ENCODE results near the gene GNPAT.

Gene GNPAT

DNA sequence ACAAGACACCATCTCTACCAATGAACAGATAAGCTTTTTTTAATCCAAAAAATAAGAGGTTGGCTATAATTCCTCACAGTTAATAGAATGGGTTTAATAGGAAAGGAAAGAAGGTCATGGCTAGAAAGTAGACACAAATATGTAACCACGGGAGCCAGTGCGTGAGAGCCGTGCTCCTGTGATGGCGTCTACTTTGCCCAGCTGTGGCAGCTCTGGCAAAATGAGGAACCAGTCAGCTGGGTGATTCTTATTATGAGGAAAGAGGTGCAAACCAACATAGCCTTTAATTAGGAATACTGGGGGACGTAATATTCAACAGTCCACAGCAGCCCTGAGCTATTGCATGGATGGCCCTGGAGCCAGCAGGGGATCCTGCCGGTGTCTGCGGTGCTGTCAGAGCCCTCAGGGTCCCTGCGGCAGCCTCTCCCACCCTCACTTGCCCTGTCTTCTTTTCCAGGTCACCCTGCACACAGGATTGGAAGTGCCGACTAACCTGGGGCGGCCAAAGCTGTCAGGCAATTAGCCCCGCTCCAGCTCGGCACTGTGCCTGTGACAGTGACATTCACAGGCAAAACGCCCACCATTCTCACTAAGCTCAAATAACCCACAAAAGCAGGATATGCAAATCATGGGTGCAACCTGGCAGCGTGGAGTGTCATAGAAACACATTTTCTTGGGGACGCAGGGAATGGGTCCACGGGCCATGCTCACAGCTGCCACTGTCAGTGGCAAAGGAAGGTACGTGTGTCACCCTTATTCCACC lies 25.9 kb upstream of the GNPAT start:
- no peak for DNase-seq

GRCh38 chr1:231215681-231216385 lies 25.2 kb upstream of the GNPAT start:
- DNase-seq, result no peak

- DNase-seq, result no peak
These were observed 24.5 kb upstream of the GNPAT start for GRCh38 chr1:231216498-231216897.

DNA sequence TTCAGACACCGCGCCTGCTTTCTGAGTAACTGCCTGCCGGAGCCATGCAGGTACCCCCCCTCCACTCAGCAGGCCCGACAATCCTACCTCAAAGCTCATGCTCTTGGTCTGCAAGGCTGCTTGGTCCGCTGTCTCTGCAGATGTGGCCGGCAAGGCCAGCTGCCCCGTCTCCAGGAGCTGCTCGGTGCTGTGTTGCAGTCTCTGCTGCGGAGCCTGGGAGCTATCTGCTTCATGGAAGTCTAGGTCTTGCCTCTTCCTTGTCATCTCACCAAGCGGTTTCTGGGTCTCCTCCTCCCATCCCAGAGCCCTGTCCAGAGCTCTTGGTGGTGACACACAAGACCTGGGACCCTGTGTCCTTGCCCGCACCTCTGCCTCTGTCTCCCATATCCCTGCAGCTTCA lies 24.0 kb upstream of the GNPAT start:
- no peak for DNase-seq

- no peak for DNase-seq
These were observed 22.9 kb upstream of the GNPAT start for GRCh38 chr1:231218078-231218477.

GRCh38 chr1:231219422-231220401 lies 21.3 kb upstream of the GNPAT start:
- no peak for DNase-seq

GRCh38 chr1:231220801-231221200 lies 20.2 kb upstream of the GNPAT start:
- DNase-seq, result no peak

DNA sequence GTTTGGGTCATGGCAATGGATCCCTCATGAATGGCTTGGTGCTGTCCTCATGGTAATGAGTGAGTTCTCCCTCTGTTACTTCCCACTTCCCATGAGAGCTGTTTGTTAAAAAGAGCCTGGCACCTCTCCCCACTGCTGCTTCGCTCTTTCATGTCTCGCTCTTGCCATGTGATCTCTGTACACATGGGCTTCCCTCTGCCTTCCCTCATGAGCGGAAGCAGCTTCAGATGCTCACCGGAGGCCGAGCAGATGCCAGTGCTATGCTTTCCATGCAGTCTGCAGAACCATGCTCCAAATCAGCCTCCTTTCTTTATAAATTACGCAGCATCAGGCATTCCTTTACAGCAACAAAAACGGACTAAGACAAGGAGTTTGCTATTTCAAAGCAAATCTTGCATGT lies 14.9 kb upstream of the GNPAT start:
- no peak for DNase-seq

GRCh38 chr1:231231511-231231910 lies 9.5 kb upstream of the GNPAT start:
- no peak for DNase-seq

GRCh38 chr1:231232870-231233734 lies 7.9 kb upstream of the GNPAT start:
- DNase-seq, result no peak

GRCh38 chr1:231233735-231234417 lies 7.1 kb upstream of the GNPAT start:
- no peak for DNase-seq

DNA sequence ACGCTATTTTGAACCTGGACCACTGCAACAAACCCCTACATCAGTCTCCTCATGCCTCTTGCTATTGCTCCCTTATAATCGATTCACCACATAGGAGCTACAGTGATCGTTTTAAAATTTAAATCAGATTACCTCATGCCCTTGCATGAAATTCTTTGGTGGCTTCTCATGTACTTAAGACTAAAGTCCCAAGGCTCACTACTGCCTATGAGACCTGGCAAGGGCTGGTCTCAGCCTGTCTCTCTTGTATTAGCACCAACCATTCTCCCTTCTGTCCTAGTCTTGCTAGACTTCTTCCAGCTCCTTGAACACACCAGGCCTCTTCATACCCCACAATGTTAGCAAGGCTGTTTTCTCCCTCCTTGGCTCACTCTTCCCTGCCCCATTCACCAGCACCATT lies 6.5 kb upstream of the GNPAT start:
- DNase-seq, result no peak

DNA sequence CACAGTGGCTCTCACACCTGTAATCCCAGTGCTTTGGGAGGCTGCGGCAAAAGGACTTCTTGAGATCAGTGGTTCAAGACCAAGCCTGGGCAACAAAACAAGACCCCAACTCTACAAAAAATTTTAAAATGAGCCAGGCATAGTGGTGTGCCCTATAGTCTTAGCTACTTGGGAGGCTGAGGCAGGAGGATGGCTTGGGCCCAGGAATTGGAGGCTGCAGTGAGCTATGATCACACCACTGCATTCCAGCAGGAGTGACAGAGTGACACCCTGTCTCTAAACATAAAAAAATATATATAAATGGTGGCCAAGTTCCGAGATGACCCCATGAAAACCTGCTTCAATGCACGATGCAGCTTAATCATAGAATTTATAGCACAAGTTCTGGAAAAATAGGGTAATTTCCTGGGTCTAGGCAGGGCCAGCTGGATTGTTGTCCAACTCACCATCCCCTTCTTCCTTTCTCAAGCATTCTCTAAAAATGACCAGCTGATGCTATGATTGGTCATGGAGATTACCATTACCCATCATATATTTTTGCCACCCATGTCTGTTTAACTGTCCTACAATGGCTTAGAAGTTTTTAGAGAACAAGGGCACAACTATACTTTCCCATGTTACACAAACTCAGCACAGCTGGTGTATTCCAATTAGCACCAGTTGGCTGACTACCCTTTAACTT lies 5.3 kb upstream of the GNPAT start:
- no peak for DNase-seq

GRCh38 chr1:231236208-231236591 lies 4.8 kb upstream of the GNPAT start:
- no peak for DNase-seq

DNA sequence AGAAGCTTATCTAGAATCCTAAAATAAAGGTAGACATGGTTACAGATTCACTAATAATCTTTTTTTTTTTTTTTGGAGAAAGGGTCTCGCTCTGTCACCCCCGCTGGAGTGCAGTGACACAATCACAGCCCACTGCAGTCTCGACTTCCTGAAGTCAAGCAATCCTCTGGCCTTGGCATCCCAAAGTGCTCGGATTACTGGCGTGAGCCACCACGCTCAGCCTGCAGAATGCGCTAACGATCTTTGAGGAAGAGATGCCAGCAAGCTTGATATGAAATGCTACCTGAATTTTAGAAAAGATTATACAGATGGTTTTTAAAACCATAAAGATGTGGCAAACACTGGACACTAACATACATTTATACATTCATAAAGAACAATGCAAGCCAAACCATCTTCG lies 4.1 kb upstream of the GNPAT start:
- no peak for DNase-seq

DNA sequence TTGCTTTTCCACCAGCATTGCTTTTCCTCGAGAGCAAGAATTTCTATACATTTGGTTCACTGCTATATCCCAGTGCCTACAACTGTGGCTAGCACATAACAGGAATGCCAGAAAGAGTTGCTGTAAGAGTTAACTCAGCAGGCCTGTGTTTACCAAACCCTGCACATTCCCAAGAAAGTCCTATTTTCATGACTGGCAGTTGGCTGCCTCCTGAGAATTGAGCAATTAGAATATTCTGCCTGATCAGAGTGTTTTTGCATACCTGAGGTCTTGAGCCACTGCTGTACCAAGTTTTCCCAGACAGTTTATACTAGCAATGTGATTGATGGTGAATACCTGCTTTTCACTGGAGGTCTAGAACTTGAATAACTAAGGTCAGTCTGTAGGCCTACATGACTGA lies 2.7 kb upstream of the GNPAT start:
- no peak for DNase-seq

DNA sequence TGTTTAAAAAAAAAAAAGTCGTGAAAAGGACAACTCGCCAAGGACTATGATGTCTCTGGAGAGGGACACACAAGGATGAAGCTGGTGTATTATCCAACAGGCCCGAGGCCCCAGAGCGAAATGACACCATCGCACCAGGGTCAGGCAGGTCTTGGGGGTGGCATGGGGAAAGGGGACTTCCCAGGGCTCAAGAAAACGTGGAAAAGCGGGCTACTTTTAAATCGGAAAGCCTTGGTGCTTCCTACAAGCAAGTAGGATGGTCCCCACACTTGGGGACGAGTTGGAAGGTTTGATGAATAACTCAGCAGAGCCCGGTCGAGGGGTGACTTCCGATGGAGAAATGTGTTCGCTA lies 505 bp upstream of the GNPAT start:
- no peak for DNase-seq

DNA sequence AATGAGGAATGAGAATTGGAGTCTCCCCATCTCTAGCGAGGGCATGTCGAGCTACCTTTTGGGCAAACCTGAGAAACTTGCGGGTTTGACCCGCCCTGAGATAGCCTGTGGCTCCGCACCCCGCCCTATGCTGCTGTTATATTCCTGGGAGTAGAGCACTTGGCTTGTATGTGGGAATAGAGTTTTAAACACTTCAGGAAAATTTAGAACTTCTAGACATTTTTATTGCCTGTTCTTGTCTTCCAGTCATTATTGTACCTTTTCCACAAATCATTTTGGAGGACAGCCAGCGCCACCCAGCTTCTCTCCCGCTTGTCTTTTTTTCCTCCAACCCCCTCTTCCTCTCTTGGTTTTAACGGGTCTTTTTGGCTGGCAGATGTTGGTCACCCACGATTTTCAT lies 738 bp downstream of the GNPAT start:
- DNase-seq, result peak in 1 of 2 experiments; percentile 5

GRCh38 chr1:231242516-231243198 lies 1.6 kb downstream of the GNPAT start:
- DNase-seq, result no peak

DNA sequence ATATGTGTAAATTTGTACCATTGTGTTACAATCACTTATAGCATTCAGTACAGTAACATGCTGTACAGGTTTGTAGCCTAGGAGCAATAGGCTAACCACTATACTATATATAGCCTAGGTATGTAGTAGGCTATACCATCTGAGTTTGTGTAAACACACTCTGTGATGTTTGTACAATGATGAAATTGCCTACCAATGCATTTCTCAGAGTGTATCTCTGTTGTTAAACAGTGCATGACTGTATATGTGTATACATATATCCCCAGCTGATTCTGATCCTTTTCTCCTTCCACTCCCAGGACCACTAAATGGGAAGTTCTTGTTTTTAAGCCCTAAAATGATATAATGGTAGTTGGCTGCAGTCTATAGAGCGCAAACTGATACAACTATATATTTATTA lies 7.8 kb downstream of the GNPAT start:
- DNase-seq, result no peak

DNA sequence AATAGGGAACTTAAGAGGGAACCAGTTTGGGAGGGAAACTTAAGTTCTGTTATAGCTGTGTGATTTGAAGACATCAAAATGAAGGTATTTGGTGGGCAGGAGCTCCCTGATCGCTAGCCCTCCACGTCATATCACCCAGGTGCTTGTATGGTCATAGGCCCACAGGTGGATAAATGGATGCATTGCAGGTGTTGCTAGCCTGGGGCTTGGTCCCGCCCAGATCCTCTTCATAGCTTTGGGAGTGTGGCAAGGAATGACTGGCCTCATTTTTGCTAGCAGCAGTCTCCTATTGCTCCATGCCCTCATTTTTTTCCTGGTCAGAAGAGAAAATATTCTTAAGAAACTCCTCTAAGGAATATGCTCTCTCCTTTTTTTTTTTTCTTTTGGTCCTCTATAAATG lies 11.3 kb downstream of the GNPAT start:
- no peak for DNase-seq
